Large intestine (tissue), 3 donors: ENCODE data around the gene RASA3. TPM values are rescaled to one million over a fixed set of nuclear protein-coding genes. Genes with fewer than 3 reads are reported as not detected.

Source experiments
- DNase-seq, 2 donors: peaks; one replicate each; pipeline versions ENCODE4 v3.0.0 to v3.0.0-alpha.2; 2013
- H3K27ac ChIP-seq: one replicate; pipeline ENCODE4 v1.5.1; 2013; ENCODE audit warnings: low read length
- H3K27me3 ChIP-seq: 2 replicates; pipeline ENCODE4 v1.6.1; 2013; ENCODE audit warnings: low read length; ENCODE audit not compliant: control insufficient read depth, insufficient read depth
- H3K36me3 ChIP-seq: 2 replicates; pipeline ENCODE4 v1.6.1; 2013; ENCODE audit warnings: low read length; ENCODE audit not compliant: control insufficient read depth, insufficient read depth
- H3K4me1 ChIP-seq: one replicate; pipeline ENCODE4 v1.6.1; 2013; ENCODE audit warnings: low read length; ENCODE audit not compliant: control insufficient read depth, insufficient read depth
- H3K4me3 ChIP-seq: one replicate; pipeline ENCODE4 v1.5.1; 2013; ENCODE audit warnings: low read length
- H3K9me3 ChIP-seq: one replicate; pipeline ENCODE4 v1.6.1; 2013; ENCODE audit warnings: mild to moderate bottlenecking, low read depth, low read length, moderate library complexity; ENCODE audit not compliant: control insufficient read depth
- WGBS: methylation state at CpG from one replicate; pipeline ENCODE4 v1.1.5; 2013; ENCODE audit warnings: low lambda C conversion rate; ENCODE audit not compliant: insufficient coverage; 5-methylcytosine and 5-hydroxymethylcytosine counted together
- polyA plus RNA-seq: library from polyadenylated mRNA; unstranded; fragments of 120-200 nt; gene quantifications from one replicate; pipeline ENCODE4 v1.2.1, GENCODE V29; 2013

RASA3 gene
- polyA plus RNA-seq, 1 donor = 8.3 TPM

GRCh38 chr13:114015969-114016295 lies 116.5 kb downstream of the RASA3 start:
- Histone ChIP-seq H3K4me3 (no peak overlapping the region), H3K27me3 (no peaks in the 10 kb centered on the region), H3K4me1 (no peaks in the 10 kb centered on the region), H3K9me3 (peaks cover 4% of the 10 kb centered on the region), H3K36me3 (peaks cover 36% of the 10 kb centered on the region), H3K27ac (no peak overlapping the region)
- DNase-seq = no peak
- WGBS = no CpG with 5 or more reads among the region's 11 CpGs

DNA sequence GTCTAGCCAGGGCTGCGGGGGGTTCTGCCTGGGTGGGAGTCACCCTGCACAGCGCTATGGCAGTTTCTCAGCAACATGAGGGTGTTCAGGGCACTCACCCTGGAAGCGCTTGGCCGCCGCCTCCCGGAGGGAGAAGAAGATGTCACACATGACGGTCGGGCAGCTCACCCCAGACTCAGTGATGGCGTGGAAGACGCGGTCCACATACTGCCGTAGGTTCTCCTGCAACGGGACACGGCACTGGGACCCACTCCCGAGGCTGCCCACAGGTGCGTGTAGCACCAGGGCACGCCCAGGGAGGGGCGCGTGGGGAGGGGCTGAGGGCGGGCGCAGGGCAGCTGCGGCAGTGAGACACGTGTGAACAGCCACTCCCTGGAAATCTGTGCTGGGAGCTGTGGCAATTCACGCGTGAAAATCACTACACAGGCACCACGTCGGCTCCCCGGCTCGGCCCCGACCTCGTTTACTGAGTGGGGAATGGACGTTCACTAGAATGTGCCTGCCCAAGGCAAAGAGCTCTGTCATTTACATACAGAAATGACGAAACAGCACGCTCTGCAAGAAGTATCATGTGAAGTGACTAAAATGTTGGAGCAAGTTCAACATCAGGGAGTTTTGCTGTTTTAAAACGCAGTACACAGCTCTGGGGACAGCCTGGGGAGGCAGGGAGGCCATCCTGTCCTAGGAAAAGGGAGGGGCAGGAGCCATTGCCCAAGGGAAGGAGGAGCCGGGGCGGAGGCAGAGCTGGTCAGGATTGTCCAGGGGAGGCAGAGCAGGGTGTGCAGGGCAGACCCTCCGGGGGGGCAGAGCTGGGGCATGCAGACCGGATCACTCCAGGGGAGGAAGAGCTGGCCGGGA lies 117.1 kb downstream of the RASA3 start:
- Histone ChIP-seq H3K27me3 (no peaks in the 10 kb centered on the region), H3K36me3 (peaks cover 35% of the 10 kb centered on the region), H3K4me3 (no peak overlapping the region), H3K9me3 (peaks cover 6% of the 10 kb centered on the region), H3K27ac (no peak overlapping the region), H3K4me1 (no peaks in the 10 kb centered on the region)
- DNase-seq = no peak
- no CpG with 5 or more reads among the region's 40 CpGs for WGBS

- WGBS = 93% methylated on average over 7 of the region's 22 CpGs
These were observed 118.3 kb downstream of the RASA3 start for GRCh38 chr13:114013952-114014629.

DNA sequence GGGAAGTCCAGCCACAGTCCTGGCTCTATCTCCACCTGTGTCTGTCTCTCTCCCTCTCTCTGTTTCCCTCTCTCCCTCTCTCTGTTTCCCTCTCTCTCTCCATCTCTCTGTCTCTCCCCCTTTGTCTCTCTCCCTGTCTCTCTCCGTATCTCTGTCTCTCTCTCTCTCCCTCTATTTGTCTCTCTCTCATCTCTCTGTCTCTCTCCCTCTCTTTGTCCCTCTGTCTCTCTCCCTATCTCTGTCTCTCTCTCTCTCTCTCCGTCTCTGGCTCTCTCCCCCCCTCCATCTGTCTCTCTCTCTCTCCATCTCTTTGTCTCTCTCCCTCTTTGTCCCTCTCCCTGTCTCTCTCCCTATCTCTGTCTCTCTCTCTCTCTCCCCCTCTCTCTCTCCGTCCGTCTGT lies 119.1 kb downstream of the RASA3 start:
- H3K27me3 ChIP-seq = no peaks in the 10 kb centered on the region
- no peaks in the 10 kb centered on the region for H3K4me1 ChIP-seq
- H3K27ac ChIP-seq = no peak overlapping the region
- H3K9me3 ChIP-seq = peaks cover 9% of the 10 kb centered on the region
- H3K36me3 ChIP-seq = peaks cover 47% of the 10 kb centered on the region
- DNase-seq = no peak
- no peak overlapping the region for H3K4me3 ChIP-seq
- 84% methylated on average over 4 of the region's 4 CpGs for WGBS

More at GRCh38 chr13:114013952-114014629, 118.3 kb downstream of the RASA3 start:
- Histone ChIP-seq H3K4me1 (no peaks in the 10 kb centered on the region), H3K36me3 (peaks cover 44% of the 10 kb centered on the region), H3K27me3 (no peaks in the 10 kb centered on the region), H3K27ac (no peak overlapping the region), H3K4me3 (no peak overlapping the region), H3K9me3 (peaks cover 9% of the 10 kb centered on the region)
- DNase-seq = no peak

GRCh38 chr13:114012921-114013320 lies 119.5 kb downstream of the RASA3 start:
- no peaks in the 10 kb centered on the region for H3K4me1 ChIP-seq
- H3K9me3 ChIP-seq = peaks cover 9% of the 10 kb centered on the region
- no peak overlapping the region for H3K27ac ChIP-seq
- no peak overlapping the region for H3K4me3 ChIP-seq
- WGBS = no CpG with 5 or more reads among the region's 21 CpGs
- DNase-seq = no peak
- no peaks in the 10 kb centered on the region for H3K27me3 ChIP-seq
- H3K36me3 ChIP-seq = peaks cover 47% of the 10 kb centered on the region

DNA sequence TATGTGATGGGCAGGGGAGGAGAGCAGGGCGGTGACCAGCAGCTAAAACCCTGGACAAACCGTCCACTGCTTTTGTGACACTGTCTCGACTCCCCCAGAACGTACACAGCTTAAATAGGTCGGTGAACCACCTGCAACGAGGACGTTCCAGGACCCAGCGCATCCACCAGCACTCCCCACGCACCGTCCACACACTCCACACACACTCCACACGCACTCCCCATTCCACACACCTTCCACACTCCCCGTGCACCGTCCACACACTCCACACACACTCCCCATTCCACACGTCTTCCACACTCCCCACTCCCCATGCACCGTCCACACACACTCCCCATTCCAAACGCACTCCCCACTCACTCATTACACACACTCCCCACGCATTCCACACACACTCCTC lies 120.3 kb downstream of the RASA3 start:
- WGBS = 89% methylated on average over 7 of the region's 17 CpGs

DNA sequence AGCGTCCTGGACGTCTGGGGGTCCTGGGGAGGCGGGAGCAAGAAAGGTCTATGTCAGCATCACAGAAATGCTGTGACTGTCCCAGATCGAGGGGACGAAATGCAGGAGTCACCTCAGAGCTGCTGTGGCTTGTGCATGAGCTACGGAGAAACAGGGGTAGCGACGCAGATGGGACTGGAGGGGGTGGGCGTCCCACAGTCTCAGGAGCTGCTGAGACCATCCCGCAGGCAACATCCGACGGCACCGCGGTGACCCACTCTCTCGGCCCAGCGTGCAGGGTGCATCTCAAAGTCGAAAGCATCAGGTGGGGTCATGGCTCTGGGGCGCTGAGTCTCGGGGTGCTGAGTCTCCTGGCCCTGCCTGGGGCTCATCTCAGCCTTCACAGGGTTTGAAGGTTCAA lies 121.2 kb downstream of the RASA3 start:
- no CpG with 5 or more reads among the region's 19 CpGs for WGBS
- Histone ChIP-seq H3K36me3 (peaks cover 39% of the 10 kb centered on the region), H3K9me3 (peaks cover 5% of the 10 kb centered on the region), H3K27ac (no peak overlapping the region), H3K4me3 (no peak overlapping the region), H3K4me1 (no peaks in the 10 kb centered on the region), H3K27me3 (no peaks in the 10 kb centered on the region)
- DNase-seq = no peak

More for the DNA sequence above, 120.3 kb downstream of the RASA3 start:
- peaks cover 46% of the 10 kb centered on the region for H3K36me3 ChIP-seq
- no peak overlapping the region for H3K4me3 ChIP-seq
- no peaks in the 10 kb centered on the region for H3K4me1 ChIP-seq
- H3K9me3 ChIP-seq = peaks cover 9% of the 10 kb centered on the region
- no peaks in the 10 kb centered on the region for H3K27me3 ChIP-seq
- no peak for DNase-seq
- no peak overlapping the region for H3K27ac ChIP-seq

DNA sequence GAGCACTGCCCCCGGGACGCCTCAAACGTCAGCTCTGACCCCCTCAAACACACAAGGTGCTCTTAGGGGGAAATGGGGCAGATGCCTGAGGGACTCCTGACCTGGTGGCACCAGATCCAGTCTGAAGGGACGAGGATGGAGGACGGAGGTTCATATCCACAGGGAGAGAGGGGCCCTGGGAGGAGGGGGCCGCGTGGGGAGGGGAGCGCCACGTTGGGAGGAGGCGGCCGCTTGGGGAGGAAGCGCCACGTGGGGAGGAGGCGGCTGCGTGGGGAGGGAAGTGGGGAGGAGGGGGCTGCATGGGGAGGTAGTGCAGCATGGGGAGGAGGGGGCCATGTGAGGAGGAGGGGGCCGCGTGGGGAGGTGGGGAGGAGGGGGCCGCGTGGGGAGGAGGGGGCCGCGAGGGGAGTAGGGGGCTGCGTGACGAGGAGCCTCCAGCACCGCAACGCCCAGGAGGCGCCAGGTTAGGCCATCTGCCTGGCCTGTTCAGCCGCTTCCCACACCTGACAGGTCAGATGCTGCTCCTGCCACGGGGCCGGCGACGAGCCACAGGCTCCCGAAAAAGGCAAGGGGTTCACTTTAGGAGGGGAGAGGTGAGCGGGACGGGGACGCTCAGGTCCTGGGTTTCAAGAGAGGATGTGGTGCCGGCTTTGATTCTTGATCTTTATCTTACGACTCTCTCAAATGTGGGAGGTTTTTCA lies 121.9 kb downstream of the RASA3 start:
- Histone ChIP-seq H3K27ac (no peak overlapping the region), H3K9me3 (peaks cover 4% of the 10 kb centered on the region), H3K27me3 (no peaks in the 10 kb centered on the region), H3K4me1 (no peaks in the 10 kb centered on the region), H3K4me3 (no peak overlapping the region), H3K36me3 (peaks cover 36% of the 10 kb centered on the region)
- DNase-seq = no peak
- WGBS = no CpG with 5 or more reads among the region's 37 CpGs

GRCh38 chr13:114009590-114010400 lies 122.6 kb downstream of the RASA3 start:
- H3K4me3 ChIP-seq = no peak overlapping the region
- H3K27me3 ChIP-seq = no peaks in the 10 kb centered on the region
- peaks cover 30% of the 10 kb centered on the region for H3K36me3 ChIP-seq
- H3K9me3 ChIP-seq = peaks cover 4% of the 10 kb centered on the region
- no peak overlapping the region for H3K27ac ChIP-seq
- no peaks in the 10 kb centered on the region for H3K4me1 ChIP-seq
- no CpG with 5 or more reads among the region's 31 CpGs for WGBS
- DNase-seq = no peak
